K562 (cell line): ENCODE measurements around the gene FDX2. TPM values are rescaled to one million over a fixed set of nuclear protein-coding genes. Genes with fewer than 3 reads are reported as not detected.
A peak's percentile ranks its signal among the peaks of the same experiment; 100 is the strongest.

Experiments
- ARID2 ChIP-seq: fragments of 450-650 bp; IDR thresholded peaks from 2 replicates; pipeline ENCODE4 v1.6.1; 2017; ENCODE audit warnings: antibody characterized with exemption, mild to moderate bottlenecking
- CBFA2T2 ChIP-seq: fragments of 450-650 bp; conservative IDR thresholded peaks from 2 replicates; pipeline ENCODE4 v1.6.1; 2017; ENCODE audit warnings: mild to moderate bottlenecking
- CCAR2 ChIP-seq: fragments of 200-400 bp; formaldehyde crosslinking; IDR thresholded peaks from 2 replicates; pipeline ENCODE4 v1.6.1; 2017; ENCODE audit warnings: mild to moderate bottlenecking, low read depth, low read length
- GABPA ChIP-seq: fragments of 200-800 bp; sonication (Bioruptor generic); conservative IDR thresholded peaks from 2 replicates; pipeline ENCODE4 v1.6.1; 2016; ENCODE audit warnings: low read depth, missing genetic modification characterization, missing compliant biosample characterization
- KDM5B ChIP-seq: fragments of 200-600 bp; sonication (generic); IDR thresholded peaks from 2 replicates; pipeline ENCODE4 v1.6.1; 2012; ENCODE audit warnings: low read depth, mild to moderate bottlenecking, moderate library complexity, low read length, control low read depth, inconsistent platforms; ENCODE audit not compliant: insufficient replicate concordance
- MBD2 ChIP-seq: sonication (generic); IDR thresholded peaks from 2 replicates; pipeline ENCODE4 v1.6.1; 2016; ENCODE audit warnings: low read depth, borderline replicate concordance
- MCM2 ChIP-seq: fragments of 450-650 bp; IDR thresholded peaks from 2 replicates; pipeline ENCODE4 v1.6.1; 2017; ENCODE audit warnings: low read depth, mild to moderate bottlenecking
- MIER1 ChIP-seq: fragments of 450-650 bp; IDR thresholded peaks from 2 replicates; pipeline ENCODE4 v1.6.1; 2016; ENCODE audit warnings: antibody characterized with exemption, mild to moderate bottlenecking, low read depth
- NR4A1 ChIP-seq, 2 experiments: fragments of 250-450 bp in 1 of 2; fragments of 450-650 bp in 1 of 2; sonication (Bioruptor Pico) in 1 of 2; IDR thresholded peaks; 2 replicates each; pipeline versions ENCODE4 v1.4.0 to v1.6.1; 2016 to 2020; ENCODE audit warnings: mild to moderate bottlenecking in 2 of 2, missing compliant biosample characterization in 1 of 2, missing genetic modification characterization in 1 of 2, moderate library complexity in 1 of 2
- RBM15 ChIP-seq: fragments of 200-400 bp; formaldehyde crosslinking; IDR thresholded peaks from 2 replicates; pipeline ENCODE4 v1.6.1; 2018; ENCODE audit warnings: mild to moderate bottlenecking, low read length, moderate library complexity; ENCODE audit not compliant: insufficient read depth
- TAF1 ChIP-seq: IDR thresholded peaks from 2 replicates; pipeline ENCODE4 v1.6.1; 2011; ENCODE audit warnings: mild to moderate bottlenecking, low read length, moderate library complexity; ENCODE audit not compliant: insufficient read depth, control insufficient read depth, severe bottlenecking; ENCODE audit errors: extremely low read depth
- XRCC5 ChIP-seq: fragments of 200-400 bp; formaldehyde crosslinking; IDR thresholded peaks from 2 replicates; pipeline ENCODE4 v1.6.1; 2017; ENCODE audit warnings: low read depth, mild to moderate bottlenecking, low read length
- ZBTB8A ChIP-seq: fragments of 450-650 bp; IDR thresholded peaks from 2 replicates; pipeline ENCODE4 v1.6.1; 2018; ENCODE audit warnings: mild to moderate bottlenecking, moderate library complexity; ENCODE audit not compliant: partially characterized antibody
- ZKSCAN1 ChIP-seq: fragments of 150-350 bp; IDR thresholded peaks from 2 replicates; pipeline ENCODE4 v1.6.1; 2016; ENCODE audit warnings: low read depth, low read length
- ZNF561 ChIP-seq: fragments of 450-650 bp; formaldehyde crosslinking; conservative IDR thresholded peaks from 2 replicates; pipeline ENCODE4 v1.4.0; 2020; ENCODE audit warnings: mild to moderate bottlenecking, moderate library complexity
- polyA plus RNA-seq, 8 experiments: library from polyadenylated mRNA; depleted of rRNA in 4 of 8; stranded (reverse) in 5 of 8; unstranded in 3 of 8; fragments of >200 nt; fragmentation: Nextera tagmentation in 2 of 8; fragmentation: Illumina TruSeq in 1 of 8; extraction: Ambion mirVana in 2 of 8; extraction: Trizol in 1 of 8; gene quantifications; 2 replicates each; pipeline versions ENCODE4 v1.2.1 to v1.2.3, GENCODE V29; 2011 to 2014; ENCODE audit warnings: inconsistent platforms in 1 of 8, missing spikeins in 1 of 8
- total RNA-seq, 7 experiments: library from RNA; depleted of rRNA in 6 of 7; stranded (reverse); fragments of >200 nt in 6 of 7; fragmentation: Illumina TruSeq in 2 of 7; extraction: Trizol in 2 of 7; gene quantifications; 2 replicates each; pipeline versions ENCODE4 v1.2.1 to v1.2.3, GENCODE V29; 2011 to 2021; ENCODE audit warnings: low replicate concordance in 1 of 7
- TF ChIP-seq, protein P1 (sequence below): IDR thresholded peaks from 3 replicates; pipeline ENCODE4 v1.6.1; 2011; ENCODE audit warnings: borderline replicate concordance, mild to moderate bottlenecking; ENCODE audit not compliant: insufficient read length, insufficient read depth
- TF ChIP-seq, protein P2 (sequence below): fragments of 450-650 bp; IDR thresholded peaks from 2 replicates; pipeline ENCODE4 v1.6.1; 2016
- TF ChIP-seq, protein P3 (sequence below): sonication (generic); formaldehyde crosslinking; IDR thresholded peaks from 2 replicates; pipeline ENCODE4 v1.8.0; 2023; ENCODE audit warnings: missing genetic modification reagents, mild to moderate bottlenecking, borderline replicate concordance
- TF ChIP-seq, protein P4 (sequence below): fragments of 450-650 bp; IDR thresholded peaks from 2 replicates; pipeline ENCODE4 v1.7.0; 2016; ENCODE audit warnings: borderline replicate concordance

FDX2 gene
- total and polyA plus RNA-seq, 9 of the 15 experiments (the other 6 are each of a cell fraction or from before 2014, with no cell fraction given), result 2.5 to 49.8 (median 29.7) TPM

DNA sequence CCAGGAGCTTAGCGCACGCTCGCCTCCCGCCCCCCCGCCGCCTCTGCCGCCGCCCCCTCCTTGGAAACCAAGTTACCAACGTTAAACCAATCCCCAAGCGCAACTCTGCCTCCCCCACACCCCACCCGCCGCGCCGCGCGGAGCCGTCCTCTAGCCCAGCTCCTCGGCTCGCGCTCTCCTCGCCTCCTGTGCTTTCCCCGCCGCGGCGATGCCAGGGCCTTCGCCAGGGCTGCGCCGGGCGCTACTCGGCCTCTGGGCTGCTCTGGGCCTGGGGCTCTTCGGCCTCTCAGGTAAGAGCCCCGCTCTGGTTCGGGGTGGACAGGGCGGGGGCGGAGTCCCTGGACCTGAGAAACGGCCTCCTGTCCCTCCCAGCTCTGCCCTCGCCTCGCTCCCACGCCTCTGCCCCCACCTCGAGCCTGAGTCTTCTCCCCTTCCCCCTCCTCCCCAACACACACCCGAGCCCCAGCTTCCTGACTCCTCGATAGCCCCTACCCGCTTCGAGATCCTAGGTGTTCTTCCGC, 25.9 kb downstream of the FDX2 start, which contains the start of gene ICAM5 (continued):
- TF ChIP-seq MCM2, result no peak
- TF ChIP-seq, protein P1, sequence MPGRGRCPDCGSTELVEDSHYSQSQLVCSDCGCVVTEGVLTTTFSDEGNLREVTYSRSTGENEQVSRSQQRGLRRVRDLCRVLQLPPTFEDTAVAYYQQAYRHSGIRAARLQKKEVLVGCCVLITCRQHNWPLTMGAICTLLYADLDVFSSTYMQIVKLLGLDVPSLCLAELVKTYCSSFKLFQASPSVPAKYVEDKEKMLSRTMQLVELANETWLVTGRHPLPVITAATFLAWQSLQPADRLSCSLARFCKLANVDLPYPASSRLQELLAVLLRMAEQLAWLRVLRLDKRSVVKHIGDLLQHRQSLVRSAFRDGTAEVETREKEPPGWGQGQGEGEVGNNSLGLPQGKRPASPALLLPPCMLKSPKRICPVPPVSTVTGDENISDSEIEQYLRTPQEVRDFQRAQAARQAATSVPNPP, result no peak
- no peak for TF ChIP-seq ZKSCAN1
- TF ChIP-seq ARID2, result no peak
- TF ChIP-seq, protein P2, sequence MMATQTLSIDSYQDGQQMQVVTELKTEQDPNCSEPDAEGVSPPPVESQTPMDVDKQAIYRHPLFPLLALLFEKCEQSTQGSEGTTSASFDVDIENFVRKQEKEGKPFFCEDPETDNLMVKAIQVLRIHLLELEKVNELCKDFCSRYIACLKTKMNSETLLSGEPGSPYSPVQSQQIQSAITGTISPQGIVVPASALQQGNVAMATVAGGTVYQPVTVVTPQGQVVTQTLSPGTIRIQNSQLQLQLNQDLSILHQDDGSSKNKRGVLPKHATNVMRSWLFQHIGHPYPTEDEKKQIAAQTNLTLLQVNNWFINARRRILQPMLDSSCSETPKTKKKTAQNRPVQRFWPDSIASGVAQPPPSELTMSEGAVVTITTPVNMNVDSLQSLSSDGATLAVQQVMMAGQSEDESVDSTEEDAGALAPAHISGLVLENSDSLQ, result no peak; the same call in 1 of the 2 replicates
- TF ChIP-seq NR4A1 (CRISPR knock-in tag; IDR thresholded peaks at IDR 0.05), result no peak
- no peak for TF ChIP-seq NR4A1 (tag; IDR thresholded peaks at IDR 0.05)
- no peak for TF ChIP-seq MIER1
- no peak for TF ChIP-seq CBFA2T2
- TF ChIP-seq KDM5B, result peak; percentile 47
- TF ChIP-seq MBD2, result peak; percentile 13; the same call in 1 of the 2 replicates
- TF ChIP-seq, protein P3, sequence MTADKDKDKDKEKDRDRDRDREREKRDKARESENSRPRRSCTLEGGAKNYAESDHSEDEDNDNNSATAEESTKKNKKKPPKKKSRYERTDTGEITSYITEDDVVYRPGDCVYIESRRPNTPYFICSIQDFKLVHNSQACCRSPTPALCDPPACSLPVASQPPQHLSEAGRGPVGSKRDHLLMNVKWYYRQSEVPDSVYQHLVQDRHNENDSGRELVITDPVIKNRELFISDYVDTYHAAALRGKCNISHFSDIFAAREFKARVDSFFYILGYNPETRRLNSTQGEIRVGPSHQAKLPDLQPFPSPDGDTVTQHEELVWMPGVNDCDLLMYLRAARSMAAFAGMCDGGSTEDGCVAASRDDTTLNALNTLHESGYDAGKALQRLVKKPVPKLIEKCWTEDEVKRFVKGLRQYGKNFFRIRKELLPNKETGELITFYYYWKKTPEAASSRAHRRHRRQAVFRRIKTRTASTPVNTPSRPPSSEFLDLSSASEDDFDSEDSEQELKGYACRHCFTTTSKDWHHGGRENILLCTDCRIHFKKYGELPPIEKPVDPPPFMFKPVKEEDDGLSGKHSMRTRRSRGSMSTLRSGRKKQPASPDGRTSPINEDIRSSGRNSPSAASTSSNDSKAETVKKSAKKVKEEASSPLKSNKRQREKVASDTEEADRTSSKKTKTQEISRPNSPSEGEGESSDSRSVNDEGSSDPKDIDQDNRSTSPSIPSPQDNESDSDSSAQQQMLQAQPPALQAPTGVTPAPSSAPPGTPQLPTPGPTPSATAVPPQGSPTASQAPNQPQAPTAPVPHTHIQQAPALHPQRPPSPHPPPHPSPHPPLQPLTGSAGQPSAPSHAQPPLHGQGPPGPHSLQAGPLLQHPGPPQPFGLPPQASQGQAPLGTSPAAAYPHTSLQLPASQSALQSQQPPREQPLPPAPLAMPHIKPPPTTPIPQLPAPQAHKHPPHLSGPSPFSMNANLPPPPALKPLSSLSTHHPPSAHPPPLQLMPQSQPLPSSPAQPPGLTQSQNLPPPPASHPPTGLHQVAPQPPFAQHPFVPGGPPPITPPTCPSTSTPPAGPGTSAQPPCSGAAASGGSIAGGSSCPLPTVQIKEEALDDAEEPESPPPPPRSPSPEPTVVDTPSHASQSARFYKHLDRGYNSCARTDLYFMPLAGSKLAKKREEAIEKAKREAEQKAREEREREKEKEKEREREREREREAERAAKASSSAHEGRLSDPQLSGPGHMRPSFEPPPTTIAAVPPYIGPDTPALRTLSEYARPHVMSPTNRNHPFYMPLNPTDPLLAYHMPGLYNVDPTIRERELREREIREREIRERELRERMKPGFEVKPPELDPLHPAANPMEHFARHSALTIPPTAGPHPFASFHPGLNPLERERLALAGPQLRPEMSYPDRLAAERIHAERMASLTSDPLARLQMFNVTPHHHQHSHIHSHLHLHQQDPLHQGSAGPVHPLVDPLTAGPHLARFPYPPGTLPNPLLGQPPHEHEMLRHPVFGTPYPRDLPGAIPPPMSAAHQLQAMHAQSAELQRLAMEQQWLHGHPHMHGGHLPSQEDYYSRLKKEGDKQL (CRISPR knock-in tag), result no peak
- TF ChIP-seq GABPA, result no peak
- TF ChIP-seq XRCC5, result no peak
- TF ChIP-seq, protein P4, sequence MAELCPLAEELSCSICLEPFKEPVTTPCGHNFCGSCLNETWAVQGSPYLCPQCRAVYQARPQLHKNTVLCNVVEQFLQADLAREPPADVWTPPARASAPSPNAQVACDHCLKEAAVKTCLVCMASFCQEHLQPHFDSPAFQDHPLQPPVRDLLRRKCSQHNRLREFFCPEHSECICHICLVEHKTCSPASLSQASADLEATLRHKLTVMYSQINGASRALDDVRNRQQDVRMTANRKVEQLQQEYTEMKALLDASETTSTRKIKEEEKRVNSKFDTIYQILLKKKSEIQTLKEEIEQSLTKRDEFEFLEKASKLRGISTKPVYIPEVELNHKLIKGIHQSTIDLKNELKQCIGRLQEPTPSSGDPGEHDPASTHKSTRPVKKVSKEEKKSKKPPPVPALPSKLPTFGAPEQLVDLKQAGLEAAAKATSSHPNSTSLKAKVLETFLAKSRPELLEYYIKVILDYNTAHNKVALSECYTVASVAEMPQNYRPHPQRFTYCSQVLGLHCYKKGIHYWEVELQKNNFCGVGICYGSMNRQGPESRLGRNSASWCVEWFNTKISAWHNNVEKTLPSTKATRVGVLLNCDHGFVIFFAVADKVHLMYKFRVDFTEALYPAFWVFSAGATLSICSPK, result no peak
- TF ChIP-seq RBM15, result no peak
- TF ChIP-seq TAF1, result peak; percentile 56
- TF ChIP-seq ZNF561, result no peak
- TF ChIP-seq CCAR2, result no peak
- no peak for TF ChIP-seq ZBTB8A
